ENCODE results near the gene LRRN3.

The LRRN3 gene

GRCh38 chr7:111098011-111098925 lies 7.3 kb downstream of the LRRN3 start:
- TF ChIP-seq CTCF (IDR thresholded peaks at IDR 0.05; ENCODE audit: extremely low read depth, insufficient read depth, missing control alignments), result peak; percentile 65
- DNase-seq (ENCODE audit: low spot score), result no peak
- in situ Hi-C loops (cut with MboI; ENCODE audit: low pct_unique_long_range_greater_than_20kb, low sequenced_read_pairs, unreplicated experiment), result loop anchor here (25.0 kb wide), 2 partner anchors 389 to 639 kb away; no protein-coding TSS in a partner anchor

GRCh38 chr7:111098926-111099250 lies 8.0 kb downstream of the LRRN3 start:
- in situ Hi-C loops (cut with MboI; ENCODE audit: low pct_unique_long_range_greater_than_20kb, low sequenced_read_pairs, unreplicated experiment), result loop anchor here (25.0 kb wide), 2 partner anchors 388 to 638 kb away; no protein-coding TSS in a partner anchor
- DNase-seq (ENCODE audit: low spot score), result no peak
- TF ChIP-seq CTCF (IDR thresholded peaks at IDR 0.05; ENCODE audit: extremely low read depth, insufficient read depth, missing control alignments), result no peak

GRCh38 chr7:111101856-111102646 lies 11.1 kb downstream of the LRRN3 start:
- no peak for TF ChIP-seq CTCF (IDR thresholded peaks at IDR 0.05; ENCODE audit: extremely low read depth, insufficient read depth, missing control alignments)
- DNase-seq (ENCODE audit: low spot score), result no peak
- in situ Hi-C loops (cut with MboI; ENCODE audit: low pct_unique_long_range_greater_than_20kb, low sequenced_read_pairs, unreplicated experiment), result no loop called here

- no peak for DNase-seq (ENCODE audit: low spot score)
- in situ Hi-C loops (cut with MboI; ENCODE audit: low pct_unique_long_range_greater_than_20kb, low sequenced_read_pairs, unreplicated experiment), result no loop called here
- TF ChIP-seq CTCF (IDR thresholded peaks at IDR 0.05; ENCODE audit: extremely low read depth, insufficient read depth, missing control alignments), result no peak
Observed at GRCh38 chr7:111103136-111103535, 12.2 kb downstream of the LRRN3 start.

GRCh38 chr7:111103678-111104274 lies 12.8 kb downstream of the LRRN3 start:
- no peak for DNase-seq (ENCODE audit: low spot score)
- no peak for TF ChIP-seq CTCF (IDR thresholded peaks at IDR 0.05; ENCODE audit: extremely low read depth, insufficient read depth, missing control alignments)
- in situ Hi-C loops (cut with MboI; ENCODE audit: low pct_unique_long_range_greater_than_20kb, low sequenced_read_pairs, unreplicated experiment), result no loop called here

- no peak for DNase-seq (ENCODE audit: low spot score)
- in situ Hi-C loops (cut with MboI; ENCODE audit: low pct_unique_long_range_greater_than_20kb, low sequenced_read_pairs, unreplicated experiment), result no loop called here
Observed at GRCh38 chr7:111104710-111105109, 13.8 kb downstream of the LRRN3 start.

More at GRCh38 chr7:111104710-111105109, 13.8 kb downstream of the LRRN3 start:
- no peak for TF ChIP-seq CTCF (IDR thresholded peaks at IDR 0.05; ENCODE audit: extremely low read depth, insufficient read depth, missing control alignments)
